ENCODE results near the gene MYH10.

DNA sequence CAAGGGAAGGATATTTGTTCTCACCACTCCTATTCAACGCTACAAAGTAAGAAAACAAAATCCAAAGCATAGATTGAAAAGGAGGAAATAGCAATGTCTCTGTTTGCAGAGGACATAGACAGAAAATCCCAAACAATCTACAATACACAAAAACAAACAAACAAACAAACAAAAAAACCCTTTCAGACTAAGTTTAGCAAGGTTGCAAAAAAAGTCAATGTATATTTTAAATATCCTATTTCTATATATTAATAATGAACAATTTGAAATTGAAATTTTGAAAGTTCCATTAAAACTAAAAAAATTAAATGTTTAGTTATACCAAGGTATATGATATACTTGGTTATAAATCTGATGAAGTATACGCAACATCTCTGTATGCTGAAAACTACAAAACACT is 37.2 kb downstream of the MYH10 start:
- TF ChIP-seq, protein P1, sequence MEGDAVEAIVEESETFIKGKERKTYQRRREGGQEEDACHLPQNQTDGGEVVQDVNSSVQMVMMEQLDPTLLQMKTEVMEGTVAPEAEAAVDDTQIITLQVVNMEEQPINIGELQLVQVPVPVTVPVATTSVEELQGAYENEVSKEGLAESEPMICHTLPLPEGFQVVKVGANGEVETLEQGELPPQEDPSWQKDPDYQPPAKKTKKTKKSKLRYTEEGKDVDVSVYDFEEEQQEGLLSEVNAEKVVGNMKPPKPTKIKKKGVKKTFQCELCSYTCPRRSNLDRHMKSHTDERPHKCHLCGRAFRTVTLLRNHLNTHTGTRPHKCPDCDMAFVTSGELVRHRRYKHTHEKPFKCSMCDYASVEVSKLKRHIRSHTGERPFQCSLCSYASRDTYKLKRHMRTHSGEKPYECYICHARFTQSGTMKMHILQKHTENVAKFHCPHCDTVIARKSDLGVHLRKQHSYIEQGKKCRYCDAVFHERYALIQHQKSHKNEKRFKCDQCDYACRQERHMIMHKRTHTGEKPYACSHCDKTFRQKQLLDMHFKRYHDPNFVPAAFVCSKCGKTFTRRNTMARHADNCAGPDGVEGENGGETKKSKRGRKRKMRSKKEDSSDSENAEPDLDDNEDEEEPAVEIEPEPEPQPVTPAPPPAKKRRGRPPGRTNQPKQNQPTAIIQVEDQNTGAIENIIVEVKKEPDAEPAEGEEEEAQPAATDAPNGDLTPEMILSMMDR (IDR thresholded peaks at IDR 0.05; ENCODE audit: low read length): no peak
- no peak for TF ChIP-seq EZH2 (optimal IDR thresholded peaks at IDR 0.05; ENCODE audit: low read depth, low read length)

All from MM.1S (cell line).